Glomerular visceral epithelial cell (primary cell): ENCODE results near the gene CSTB.

Experiments
- DNase-seq: peaks from one replicate; pipeline ENCODE4 v3.0.0-alpha.2; 2016; ENCODE audit errors: extremely low spot score

CSTB gene

GRCh38 chr21:43810505-43811261 lies 34.6 kb upstream of the CSTB start:
- DNase-seq: peak; percentile 76

- no peak for DNase-seq
These were observed 33.9 kb upstream of the CSTB start for GRCh38 chr21:43809853-43810504.

- no peak for DNase-seq
These were observed 33.3 kb upstream of the CSTB start for GRCh38 chr21:43809346-43809799.

- no peak for DNase-seq
These were observed 32.7 kb upstream of the CSTB start for GRCh38 chr21:43808832-43809251.

GRCh38 chr21:43808367-43808766 lies 32.3 kb upstream of the CSTB start:
- no peak for DNase-seq

GRCh38 chr21:43806017-43806710 lies 30.1 kb upstream of the CSTB start:
- no peak for DNase-seq

GRCh38 chr21:43805275-43805800 lies 29.2 kb upstream of the CSTB start:
- DNase-seq: no peak

GRCh38 chr21:43803558-43804300 lies 27.6 kb upstream of the CSTB start:
- DNase-seq: no peak

- DNase-seq: no peak
These were observed 26.7 kb upstream of the CSTB start for GRCh38 chr21:43802713-43803313.

- DNase-seq: no peak
These were observed 25.1 kb upstream of the CSTB start for GRCh38 chr21:43801006-43801783.

- DNase-seq: no peak
These were observed 24.5 kb upstream of the CSTB start for GRCh38 chr21:43800566-43800965.

- no peak for DNase-seq
These were observed 24.0 kb upstream of the CSTB start for GRCh38 chr21:43800124-43800523.

GRCh38 chr21:43799301-43799840 lies 23.3 kb upstream of the CSTB start:
- no peak for DNase-seq

- no peak for DNase-seq
These were observed 22.0 kb upstream of the CSTB start for GRCh38 chr21:43797925-43798715.

- no peak for DNase-seq
These were observed 21.3 kb upstream of the CSTB start for GRCh38 chr21:43797415-43797814.

GRCh38 chr21:43794857-43795256 lies 18.7 kb upstream of the CSTB start:
- DNase-seq: no peak

GRCh38 chr21:43794311-43794710 lies 18.2 kb upstream of the CSTB start:
- no peak for DNase-seq

- no peak for DNase-seq
These were observed 17.1 kb upstream of the CSTB start for GRCh38 chr21:43793243-43793642.

GRCh38 chr21:43792406-43792805 lies 16.3 kb upstream of the CSTB start:
- DNase-seq: no peak
